Endodermal cell (in vitro differentiated cells): ENCODE results near the gene CNTN6. TPM values are rescaled to one million over a fixed set of nuclear protein-coding genes. Genes with fewer than 3 reads are reported as not detected.

Experiments
- DNase-seq: peaks from one replicate; pipeline ENCODE4 v3.0.0-alpha.2; 2017
- H3K27ac ChIP-seq: 2 replicates; pipeline ENCODE4 v1.5.1; 2013; ENCODE audit warnings: mild to moderate bottlenecking, low read depth, low read length, moderate library complexity
- H3K27me3 ChIP-seq: 2 replicates; pipeline ENCODE4 v1.6.1; 2013; ENCODE audit warnings: mild to moderate bottlenecking, low read length, moderate library complexity; ENCODE audit not compliant: insufficient read depth, control insufficient read depth, poor library complexity, severe bottlenecking
- H3K36me3 ChIP-seq: 2 replicates; pipeline ENCODE4 v1.7.0; 2013; ENCODE audit warnings: mild to moderate bottlenecking, low read length, moderate library complexity; ENCODE audit not compliant: control insufficient read depth, insufficient read depth
- H3K4me1 ChIP-seq: one replicate; pipeline ENCODE4 v1.7.0; 2013; ENCODE audit warnings: low read length; ENCODE audit not compliant: control insufficient read depth, insufficient read depth
- H3K4me3 ChIP-seq: 2 replicates; pipeline ENCODE4 v1.5.1; 2013; ENCODE audit warnings: mild to moderate bottlenecking, low read length, moderate library complexity
- H3K9ac ChIP-seq: 2 replicates; pipeline ENCODE4 v1.6.1; 2013; ENCODE audit warnings: mild to moderate bottlenecking, low read length, moderate library complexity; ENCODE audit not compliant: poor library complexity, severe bottlenecking; ENCODE audit errors: extremely low read depth
- H3K9me3 ChIP-seq: 2 replicates; pipeline ENCODE4 v1.6.1; 2013; ENCODE audit warnings: mild to moderate bottlenecking, low read length, moderate library complexity; ENCODE audit not compliant: control insufficient read depth
- H3K27ac Mint-ChIP-seq: 2 replicates; pipeline ENCODE4 v1.8.0; 2020; ENCODE audit warnings: mixed read lengths
- H3K27me3 Mint-ChIP-seq: 2 replicates; pipeline ENCODE4 v1.8.0; 2021; ENCODE audit warnings: mild to moderate bottlenecking, mixed read lengths; ENCODE audit not compliant: insufficient read depth
- H3K36me3 Mint-ChIP-seq: 2 replicates; pipeline ENCODE4 v1.8.0; 2020; ENCODE audit warnings: low read depth, mixed read lengths
- H3K4me1 Mint-ChIP-seq: 2 replicates; pipeline ENCODE4 v1.8.0; 2020; ENCODE audit warnings: mixed read lengths
- H3K4me3 Mint-ChIP-seq: 2 replicates; pipeline ENCODE4 v1.8.0; 2020; ENCODE audit warnings: mild to moderate bottlenecking, moderate library complexity, mixed read lengths
- H3K9me3 Mint-ChIP-seq: 2 replicates; pipeline ENCODE4 v1.8.0; 2020; ENCODE audit warnings: mild to moderate bottlenecking, mixed read lengths
- CTCF ChIP-seq: fragments of 200-600 bp; sonication (generic); conservative IDR thresholded peaks from 2 replicates; pipeline ENCODE4 v1.5.0; 2021; ENCODE audit warnings: antibody characterized with exemption, mild to moderate bottlenecking
- WGBS, 2 experiments: methylation state at CpG; one replicate each; pipeline versions ENCODE4 v1.1.5 to v1.1.7; 2013; ENCODE audit warnings: missing lambda C conversion rate in 2 of 2, mixed read lengths in 1 of 2; ENCODE audit not compliant: insufficient coverage in 1 of 2, insufficient read length in 1 of 2; 5-methylcytosine and 5-hydroxymethylcytosine counted together
- total RNA-seq, 2 donors: library from RNA; stranded (reverse); fragmentation: NEBNext Ultra II Directional in 1 of 2; extraction: Animal tissue kit (Norgen Biotek cat#: 25700) in 1 of 2; gene quantifications; 2 replicates in 1 of 2; 3 replicates in 1 of 2; pipeline ENCODE4 v1.2.1, GENCODE V29; 2021

CNTN6 gene
- total RNA-seq, 2 donors from 2014 or later = 0.31 to 0.51 TPM

GRCh38 chr3:1092061-1092460, 763 bp upstream of the CNTN6 start:
- Histone ChIP-seq H3K36me3 (no peaks in the 10 kb centered on the region), H3K9ac (no peak overlapping the region), H3K27me3 (no peaks in the 10 kb centered on the region), H3K4me3 (no peak overlapping the region), H3K4me1 (no peaks in the 10 kb centered on the region), H3K9me3 (peaks cover 33% of the 10 kb centered on the region), H3K27ac (peak overlapping the region; percentile 59)
- WGBS, 2 experiments = 67 to 78% methylated on average over 1 to 2 of the region's 2 CpGs
- TF ChIP-seq CTCF = no peak
- no peak overlapping the region for H3K4me3 Mint-ChIP-seq
- no peaks in the 10 kb centered on the region for H3K36me3 Mint-ChIP-seq
- no peak overlapping the region for H3K27ac Mint-ChIP-seq
- peaks cover 11% of the 10 kb centered on the region for H3K4me1 Mint-ChIP-seq
- no peaks in the 10 kb centered on the region for H3K9me3 Mint-ChIP-seq
- H3K27me3 Mint-ChIP-seq = no peaks in the 10 kb centered on the region
- DNase-seq = no peak

DNA sequence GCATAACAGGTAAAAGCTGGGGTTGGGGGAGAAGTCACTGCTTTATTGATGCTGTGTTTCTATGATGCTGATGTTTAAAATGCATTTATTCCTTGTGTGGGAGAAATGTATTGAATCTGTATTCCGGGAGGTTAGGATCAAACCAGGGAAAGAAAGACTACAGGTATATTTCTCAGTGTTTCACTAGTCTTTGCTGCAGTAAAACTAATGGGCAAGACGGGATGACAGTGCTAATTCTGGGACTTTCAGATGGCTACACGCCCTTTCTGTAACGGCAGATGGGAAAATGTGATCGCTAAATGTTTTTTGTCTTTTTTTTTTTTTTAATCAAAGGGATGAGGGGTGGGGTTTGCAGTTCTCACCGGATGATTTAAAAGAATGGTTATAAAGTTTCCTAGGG, 393 bp downstream of the CNTN6 start:
- H3K27ac Mint-ChIP-seq = no peak overlapping the region
- H3K9me3 ChIP-seq = peaks cover 34% of the 10 kb centered on the region
- no peak overlapping the region for H3K4me3 Mint-ChIP-seq
- no peaks in the 10 kb centered on the region for H3K36me3 Mint-ChIP-seq
- H3K4me1 ChIP-seq = no peaks in the 10 kb centered on the region
- no peaks in the 10 kb centered on the region for H3K36me3 ChIP-seq
- TF ChIP-seq CTCF = no peak
- no peak overlapping the region for H3K9ac ChIP-seq
- no peaks in the 10 kb centered on the region for H3K9me3 Mint-ChIP-seq
- H3K27me3 ChIP-seq = no peaks in the 10 kb centered on the region
- no peak for DNase-seq
- no peaks in the 10 kb centered on the region for H3K27me3 Mint-ChIP-seq
- H3K4me3 ChIP-seq = no peak overlapping the region
- H3K4me1 Mint-ChIP-seq = peaks cover 8% of the 10 kb centered on the region
- WGBS, 2 experiments = 81 to 90% methylated on average over 4 to 6 of the region's 6 CpGs
- H3K27ac ChIP-seq = no peak overlapping the region

- H3K4me1 Mint-ChIP-seq = no peaks in the 10 kb centered on the region
- Histone ChIP-seq H3K36me3 (no peaks in the 10 kb centered on the region), H3K4me3 (no peak overlapping the region), H3K27me3 (no peaks in the 10 kb centered on the region), H3K4me1 (no peaks in the 10 kb centered on the region), H3K9ac (no peak overlapping the region), H3K27ac (no peak overlapping the region), H3K9me3 (no peaks in the 10 kb centered on the region)
- DNase-seq = no peak
- peak; percentile 63 for TF ChIP-seq CTCF
- H3K27me3 Mint-ChIP-seq = no peaks in the 10 kb centered on the region
- no peaks in the 10 kb centered on the region for H3K9me3 Mint-ChIP-seq
- no peak overlapping the region for H3K27ac Mint-ChIP-seq
- H3K4me3 Mint-ChIP-seq = no peak overlapping the region
- H3K36me3 Mint-ChIP-seq = no peaks in the 10 kb centered on the region
- 89 to 94% methylated on average over 2 to 6 of the region's 6 CpGs for WGBS, 2 experiments
Measured at GRCh38 chr3:1103525-1103924, 10.7 kb downstream of the CNTN6 start.
